OCI-LY1 (cell line): ENCODE data around the gene RPL39L.

Experiments
- H2AFZ ChIP-seq: fragments of 200-600 bp; sonication (generic), shearing (Covaris generic); 2 replicates; pipeline ENCODE4 v1.6.0; 2014; ENCODE audit warnings: antibody characterized with exemption, mild to moderate bottlenecking, low read length
- H3F3A ChIP-seq: fragments of 200-600 bp; sonication (generic), shearing (Covaris generic); 2 replicates; pipeline ENCODE4 v1.6.0; 2014; ENCODE audit warnings: mild to moderate bottlenecking, antibody characterized with exemption, low read length, moderate library complexity; ENCODE audit not compliant: insufficient read depth
- H3K27ac ChIP-seq: fragments of 200-600 bp; sonication (generic); 2 replicates; pipeline ENCODE4 v1.5.1; 2014; ENCODE audit warnings: low read length, mixed run types, mild to moderate bottlenecking, low read depth; ENCODE audit not compliant: poor library complexity, severe bottlenecking
- H3K27me3 ChIP-seq: fragments of 200-600 bp; sonication (generic); 2 replicates; pipeline ENCODE4 v1.6.0; 2014; ENCODE audit warnings: antibody characterized with exemption, mild to moderate bottlenecking, low read length, moderate library complexity; ENCODE audit not compliant: insufficient read depth
- H3K36me3 ChIP-seq: fragments of 200-600 bp; sonication (generic); 2 replicates; pipeline ENCODE4 v1.6.1; 2014; ENCODE audit warnings: mild to moderate bottlenecking, antibody characterized with exemption, low read length, moderate library complexity, mixed read lengths; ENCODE audit not compliant: insufficient read depth
- H3K4me1 ChIP-seq: fragments of 200-600 bp; sonication (generic); 2 replicates; pipeline ENCODE4 v1.5.1; 2014; ENCODE audit warnings: mild to moderate bottlenecking, low read length, moderate library complexity; ENCODE audit not compliant: insufficient read depth, severe bottlenecking
- H3K4me2 ChIP-seq: fragments of 200-600 bp; sonication (generic), shearing (Covaris generic); 2 replicates; pipeline ENCODE4 v1.6.1; 2014; ENCODE audit warnings: low read length
- H3K4me3 ChIP-seq: fragments of 200-600 bp; sonication (generic); 2 replicates; pipeline ENCODE4 v1.5.1; 2014; ENCODE audit warnings: low read length, low read depth, mild to moderate bottlenecking, mixed read lengths; ENCODE audit not compliant: poor library complexity, severe bottlenecking
- H3K79me2 ChIP-seq: fragments of 200-600 bp; shearing (Covaris generic); 2 replicates; pipeline ENCODE4 v1.6.1; 2016; ENCODE audit warnings: mixed run types, low read length, mixed read lengths; ENCODE audit not compliant: insufficient read depth
- H3K9ac ChIP-seq: fragments of 200-600 bp; sonication (generic), shearing (Covaris generic); 2 replicates; pipeline ENCODE4 v1.6.1; 2014; ENCODE audit warnings: mild to moderate bottlenecking, low read length, mixed read lengths
- H3K9me2 ChIP-seq: fragments of 200-600 bp; sonication (generic), shearing (Covaris generic); 2 replicates; pipeline ENCODE4 v1.6.1; 2014; ENCODE audit warnings: low read depth, mild to moderate bottlenecking, low read length, mixed read lengths
- H3K9me3 ChIP-seq: fragments of 200-600 bp; shearing (Covaris generic); 2 replicates; pipeline ENCODE4 v1.6.1; 2014; ENCODE audit warnings: low read length, mixed read lengths
- H4K20me1 ChIP-seq: fragments of 200-600 bp; sonication (generic), shearing (Covaris generic); 2 replicates; pipeline ENCODE4 v1.6.0; 2016; ENCODE audit warnings: mild to moderate bottlenecking, low read length; ENCODE audit not compliant: insufficient read depth
- CTCF ChIP-seq: fragments of 200-600 bp; sonication (generic), shearing (Covaris generic); IDR thresholded peaks from 2 replicates; pipeline ENCODE4 v1.5.1; 2017; ENCODE audit warnings: mild to moderate bottlenecking, antibody characterized with exemption, low read length, moderate library complexity, mixed read lengths
- EZH2 ChIP-seq: fragments of 200-600 bp; sonication (generic), shearing (Covaris generic); IDR thresholded peaks from 2 replicates; pipeline ENCODE4 v1.8.0; 2017; ENCODE audit warnings: borderline replicate concordance, mixed run types, mild to moderate bottlenecking, antibody characterized with exemption, low read length, moderate library complexity, mixed read lengths

Gene RPL39L

GRCh38 chr3:187186375-187186774 lies 47.1 kb upstream of the RPL39L start:
- TF ChIP-seq CTCF, result no peak
- no peak for TF ChIP-seq EZH2
- Histone ChIP-seq H3K36me3 (no peaks in the 10 kb centered on the region), H4K20me1 (no peaks in the 10 kb centered on the region), H2AFZ (no peak overlapping the region), H3K27ac (no peak overlapping the region), H3K27me3 (no peaks in the 10 kb centered on the region; the same call in 1 of the 2 replicates), H3K9ac (no peak overlapping the region), H3K79me2 (no peaks in the 10 kb centered on the region), H3K4me1 (peaks cover 36% of the 10 kb centered on the region), H3F3A (no peaks in the 10 kb centered on the region), H3K9me2 (no peaks in the 10 kb centered on the region), H3K9me3 (no peaks in the 10 kb centered on the region), H3K4me3 (no peak overlapping the region), H3K4me2 (no peak overlapping the region)

GRCh38 chr3:187185759-187186158 lies 46.5 kb upstream of the RPL39L start:
- H3K9me2 ChIP-seq, result no peaks in the 10 kb centered on the region
- peaks cover 36% of the 10 kb centered on the region for H3K4me1 ChIP-seq
- no peaks in the 10 kb centered on the region for H4K20me1 ChIP-seq
- H3K4me2 ChIP-seq, result no peak overlapping the region
- H2AFZ ChIP-seq, result no peak overlapping the region
- no peaks in the 10 kb centered on the region for H3K9me3 ChIP-seq
- H3K27me3 ChIP-seq, result no peaks in the 10 kb centered on the region; the same call in 1 of the 2 replicates
- H3K9ac ChIP-seq, result no peak overlapping the region
- no peaks in the 10 kb centered on the region for H3K36me3 ChIP-seq
- H3K79me2 ChIP-seq, result no peaks in the 10 kb centered on the region
- H3F3A ChIP-seq, result no peaks in the 10 kb centered on the region
- no peak for TF ChIP-seq CTCF
- TF ChIP-seq EZH2, result no peak
- no peak overlapping the region for H3K4me3 ChIP-seq
- H3K27ac ChIP-seq, result no peak overlapping the region

GRCh38 chr3:187183903-187184302 lies 44.6 kb upstream of the RPL39L start:
- Histone ChIP-seq H3F3A (no peaks in the 10 kb centered on the region), H3K9me2 (no peaks in the 10 kb centered on the region), H3K4me3 (no peak overlapping the region), H3K9ac (no peak overlapping the region), H2AFZ (no peak overlapping the region), H3K4me1 (peaks cover 24% of the 10 kb centered on the region), H3K79me2 (no peaks in the 10 kb centered on the region), H3K36me3 (no peaks in the 10 kb centered on the region), H3K4me2 (no peak overlapping the region), H3K27me3 (no peaks in the 10 kb centered on the region; the same call in 1 of the 2 replicates), H4K20me1 (no peaks in the 10 kb centered on the region), H3K9me3 (no peaks in the 10 kb centered on the region), H3K27ac (no peak overlapping the region)
- TF ChIP-seq CTCF (no peak), EZH2 (no peak)
